CD8-positive, alpha-beta memory T cell (primary cell): ENCODE results near the gene ATAD2B. TPM values are rescaled to one million over a fixed set of nuclear protein-coding genes. Genes with fewer than 3 reads are reported as not detected.

Source experiments
- CTCF ChIA-PET: fragments of 350-600 bp; sonication (Branson Sonifier 250); formaldehyde crosslinking; loops from one replicate; lab custom pipeline; 2021; ENCODE audit warnings: antibody characterized with exemption; lab: Charles Lee
- POLR2A ChIA-PET: fragments of 350-600 bp; sonication (Branson Sonifier 250); formaldehyde crosslinking; loops from one replicate; lab custom pipeline; 2021; ENCODE audit warnings: antibody characterized with exemption; lab: Charles Lee
- DNase-seq, 5 donors: peaks; one replicate each; pipeline versions ENCODE4 v3.0.0 to v3.0.0-alpha.2; 2020 to 2022; ENCODE audit warnings: mixed read lengths in 1 of 5
- H3K27ac ChIP-seq: one replicate; pipeline ENCODE4 v1.7.0; 2013; ENCODE audit warnings: low read depth, mild to moderate bottlenecking, low read length, moderate library complexity
- H3K27me3 ChIP-seq: 2 replicates; pipeline ENCODE4 v1.7.0; 2013; ENCODE audit warnings: low read length, mild to moderate bottlenecking; ENCODE audit not compliant: insufficient read depth, poor library complexity, severe bottlenecking
- H3K36me3 ChIP-seq: 2 replicates; pipeline ENCODE4 v1.7.0; 2013; ENCODE audit warnings: mild to moderate bottlenecking, low read length, moderate library complexity; ENCODE audit not compliant: insufficient read depth
- H3K4me1 ChIP-seq: 2 replicates; pipeline ENCODE4 v1.7.0; 2013; ENCODE audit warnings: mild to moderate bottlenecking, low read length, moderate library complexity; ENCODE audit not compliant: insufficient read depth
- H3K4me3 ChIP-seq: 2 replicates; pipeline ENCODE4 v1.7.0; 2013; ENCODE audit warnings: mild to moderate bottlenecking, low read length
- H3K9me3 ChIP-seq: 2 replicates; pipeline ENCODE4 v1.7.0; 2013; ENCODE audit warnings: mild to moderate bottlenecking, low read length
- H3K27ac Mint-ChIP-seq, 8 donors: one replicate each; pipeline ENCODE4 v1.8.0; 2020 to 2021; ENCODE audit warnings: mixed read lengths in 8 of 8, mild to moderate bottlenecking in 6 of 8, inconsistent platforms in 3 of 8, moderate library complexity in 3 of 8
- H3K27me3 Mint-ChIP-seq, 2 donors: one replicate each; pipeline ENCODE4 v1.8.0; 2020 to 2021; ENCODE audit warnings: mixed read lengths in 2 of 2, mild to moderate bottlenecking in 1 of 2, moderate library complexity in 1 of 2
- H3K36me3 Mint-ChIP-seq, 3 donors: one replicate each; pipeline ENCODE4 v1.8.0; 2020 to 2021; ENCODE audit warnings: mixed read lengths in 3 of 3, inconsistent platforms in 1 of 3, mild to moderate bottlenecking in 1 of 3
- H3K4me1 Mint-ChIP-seq, 3 donors: one replicate each; pipeline ENCODE4 v1.8.0; 2020 to 2021; ENCODE audit warnings: mixed read lengths in 3 of 3, inconsistent platforms in 1 of 3, mild to moderate bottlenecking in 1 of 3
- H3K4me3 Mint-ChIP-seq, 7 donors: one replicate each; pipeline ENCODE4 v1.8.0; 2020 to 2021; ENCODE audit warnings: mixed read lengths in 7 of 7, mild to moderate bottlenecking in 6 of 7, moderate library complexity in 4 of 7, inconsistent platforms in 2 of 7
- H3K9me3 Mint-ChIP-seq, 5 donors: one replicate each; pipeline ENCODE4 v1.8.0; 2020 to 2022; ENCODE audit warnings: mixed read lengths in 5 of 5, mild to moderate bottlenecking in 3 of 5, moderate library complexity in 2 of 5, inconsistent platforms in 1 of 5
- polyA plus RNA-seq: library from polyadenylated mRNA; unstranded; fragments of 300-500 nt; fragmentation: Illumina TruSeq; gene quantifications from one replicate; pipeline ENCODE4 v1.2.3, GENCODE V29; 2021
- total RNA-seq, 2 experiments: library from RNA; stranded (reverse); gene quantifications; one replicate each; pipeline ENCODE4 v1.2.3, GENCODE V29; 2021

The ATAD2B gene
- total and polyA plus RNA-seq, 3 experiments from 2014 or later: 10.4 to 16.8 (median 15.4) TPM

GRCh38 chr2:23703037-23703582 lies 223.8 kb downstream of the ATAD2B start:
- POLR2A ChIA-PET: no interaction called here
- H3K36me3 Mint-ChIP-seq: peaks cover 17 to 39% (median 20%) of the 10 kb centered on the region in 3 donors

GRCh38 chr2:23700627-23701026 lies 226.3 kb downstream of the ATAD2B start:
- no peaks in the 10 kb centered on the region for H3K4me1 Mint-ChIP-seq
- Histone ChIP-seq H3K4me3 (no peak overlapping the region), H3K9me3 (no peaks in the 10 kb centered on the region), H3K4me1 (no peaks in the 10 kb centered on the region), H3K27ac (no peak overlapping the region), H3K36me3 (no peaks in the 10 kb centered on the region), H3K27me3 (no peaks in the 10 kb centered on the region)
- no peak for DNase-seq
- no peaks in the 10 kb centered on the region for H3K27me3 Mint-ChIP-seq
- H3K27ac Mint-ChIP-seq: no peak overlapping the region
- ChIA-PET CTCF (no interaction called here), POLR2A (no interaction called here)
- H3K36me3 Mint-ChIP-seq: peaks cover 3 to 20% (median 7%) of the 10 kb centered on the region in 3 donors
- H3K9me3 Mint-ChIP-seq: no peaks in the 10 kb centered on the region
- no peak overlapping the region for H3K4me3 Mint-ChIP-seq

More at GRCh38 chr2:23703037-23703582, 223.8 kb downstream of the ATAD2B start:
- no peak overlapping the region for H3K27ac Mint-ChIP-seq
- no peaks in the 10 kb centered on the region for H3K27me3 Mint-ChIP-seq
- Histone ChIP-seq H3K9me3 (no peaks in the 10 kb centered on the region), H3K4me3 (no peak overlapping the region), H3K27ac (no peak overlapping the region), H3K36me3 (no peaks in the 10 kb centered on the region), H3K27me3 (no peaks in the 10 kb centered on the region), H3K4me1 (no peaks in the 10 kb centered on the region)
- no peaks in the 10 kb centered on the region for H3K9me3 Mint-ChIP-seq
- H3K4me3 Mint-ChIP-seq: no peak overlapping the region
- no peaks in the 10 kb centered on the region for H3K4me1 Mint-ChIP-seq
- CTCF ChIA-PET: no interaction called here
- no peak for DNase-seq

DNA sequence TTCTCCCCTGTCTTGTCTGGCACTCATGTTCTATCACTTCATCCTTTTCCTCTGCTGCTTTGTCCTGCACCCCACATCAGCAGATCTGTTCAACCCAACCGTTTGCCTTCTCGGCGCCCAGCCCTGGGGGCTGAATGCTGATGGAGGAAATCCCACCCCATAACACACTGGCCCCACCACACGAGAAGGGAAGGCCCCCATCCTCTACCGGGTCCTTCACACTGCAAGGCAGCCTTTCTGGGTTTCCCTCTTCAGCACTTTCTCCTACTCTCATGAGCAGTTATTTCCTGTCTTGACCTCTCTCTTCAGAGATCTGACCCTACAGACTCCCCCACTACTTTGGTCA lies 227.4 kb downstream of the ATAD2B start:
- Histone ChIP-seq H3K9me3 (no peaks in the 10 kb centered on the region), H3K4me1 (no peaks in the 10 kb centered on the region), H3K27ac (no peak overlapping the region), H3K36me3 (no peaks in the 10 kb centered on the region), H3K27me3 (no peaks in the 10 kb centered on the region), H3K4me3 (no peak overlapping the region)
- Mint-ChIP-seq H3K36me3 (peaks cover 3 to 17% (median 3%) of the 10 kb centered on the region in 3 donors), H3K9me3 (no peaks in the 10 kb centered on the region), H3K27me3 (no peaks in the 10 kb centered on the region), H3K4me1 (no peaks in the 10 kb centered on the region), H3K4me3 (no peak overlapping the region), H3K27ac (no peak overlapping the region)
- no peak for DNase-seq
- ChIA-PET CTCF (no interaction called here), POLR2A (no interaction called here)

DNA sequence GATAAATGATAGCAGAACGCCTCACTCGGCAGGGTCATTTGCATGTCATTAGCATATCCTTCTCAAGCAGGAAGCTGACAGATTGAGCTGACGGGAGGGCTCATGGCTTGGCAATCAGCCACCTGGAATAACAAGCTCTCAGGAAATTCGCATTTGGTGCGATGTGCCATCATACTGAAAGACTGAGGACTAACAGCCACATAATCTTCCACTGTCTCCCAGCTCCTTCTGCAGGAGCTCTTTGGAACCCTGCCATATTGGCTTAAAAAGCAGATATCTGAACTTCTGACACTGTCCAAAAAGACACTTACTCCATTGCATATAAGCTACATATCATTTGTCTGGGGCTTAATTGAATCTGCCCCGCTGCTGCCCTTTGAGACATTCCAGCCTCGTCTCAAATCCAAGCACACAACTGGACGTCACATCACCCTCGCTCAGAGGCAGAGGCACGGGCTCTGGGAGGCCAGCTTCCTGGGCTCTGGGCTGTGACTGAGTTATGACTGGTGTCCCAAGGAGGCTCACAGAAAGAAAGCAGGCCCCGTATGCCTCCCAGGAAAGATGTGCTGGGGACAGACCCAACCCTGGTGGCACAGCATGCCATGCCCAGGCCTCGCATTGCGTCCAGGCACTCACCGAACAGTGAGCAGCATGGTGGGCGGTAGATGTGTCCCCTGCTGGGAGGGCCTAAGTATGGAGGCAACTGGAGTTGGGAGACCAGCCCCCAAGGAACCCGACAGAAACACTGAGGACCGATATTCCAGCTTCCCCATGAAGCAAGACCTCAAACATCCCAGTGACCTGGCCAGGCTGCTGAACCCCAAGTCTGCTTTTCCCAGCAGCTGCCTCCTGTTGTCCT lies 228.0 kb downstream of the ATAD2B start:
- no peaks in the 10 kb centered on the region for H3K36me3 ChIP-seq
- Mint-ChIP-seq H3K27me3 (no peaks in the 10 kb centered on the region), H3K4me3 (no peak overlapping the region), H3K4me1 (no peaks in the 10 kb centered on the region), H3K9me3 (no peaks in the 10 kb centered on the region), H3K27ac (no peak overlapping the region), H3K36me3 (peaks cover 3 to 17% (median 3%) of the 10 kb centered on the region in 3 donors)
- ChIA-PET POLR2A (no interaction called here), CTCF (no interaction called here)
- DNase-seq: no peak
- no peak overlapping the region for H3K27ac ChIP-seq
- H3K4me1 ChIP-seq: no peaks in the 10 kb centered on the region
- H3K4me3 ChIP-seq: no peak overlapping the region
- no peaks in the 10 kb centered on the region for H3K9me3 ChIP-seq
- no peaks in the 10 kb centered on the region for H3K27me3 ChIP-seq

Other genes starting within 250 kb of the ATAD2B start
- gene UBXN2A, start 13.3 kb upstream of the ATAD2B start, total RNA-seq: 10 to 100 TPM; 13.3 to 13.9 TPM
- 14.3 TPM for gene UBXN2A, start 13.3 kb upstream of the ATAD2B start, polyA plus RNA-seq
- gene MFSD2B, start 83.0 kb upstream of the ATAD2B start, total RNA-seq: under 1 TPM in 1 of 2 experiments, not detected in 1; 0.24 TPM
- gene MFSD2B, start 83.0 kb upstream of the ATAD2B start, polyA plus RNA-seq: not detected
- 10 to 100 TPM; 29.4 to 31.9 TPM for gene WDCP, start 120.3 kb upstream of the ATAD2B start, total RNA-seq
- 4.3 TPM for gene WDCP, start 120.3 kb upstream of the ATAD2B start, polyA plus RNA-seq
- gene FKBP1B, start 122.6 kb upstream of the ATAD2B start, total RNA-seq: 1 to 10 TPM; 2.5 to 3.7 TPM
- gene FKBP1B, start 122.6 kb upstream of the ATAD2B start, polyA plus RNA-seq: 5.3 TPM
- 100 to 1,000 TPM; 141 to 146 TPM for gene SF3B6, start 149.2 kb upstream of the ATAD2B start, total RNA-seq
- 181 TPM for gene SF3B6, start 149.2 kb upstream of the ATAD2B start, polyA plus RNA-seq
- 1 to 10 TPM; 3.9 to 4.3 TPM for gene TP53I3, start 157.7 kb upstream of the ATAD2B start, total RNA-seq
- gene TP53I3, start 157.7 kb upstream of the ATAD2B start, polyA plus RNA-seq: not detected
- gene PFN4, start 196.2 kb upstream of the ATAD2B start, total RNA-seq: under 1 TPM in 1 of 2 experiments, not detected in 1; 0.35 TPM
- gene PFN4, start 196.2 kb upstream of the ATAD2B start, polyA plus RNA-seq: not detected
- 1 to 10 TPM; 4.3 to 6.0 TPM for gene FAM228B, start 196.3 kb upstream of the ATAD2B start, total RNA-seq
- gene FAM228B, start 196.3 kb upstream of the ATAD2B start, polyA plus RNA-seq: 9.2 TPM
- gene FAM228A, start 247.9 kb upstream of the ATAD2B start, total RNA-seq: not detected
- not detected for gene FAM228A, start 247.9 kb upstream of the ATAD2B start, polyA plus RNA-seq